Thoracic aorta (tissue), 2 donors: ENCODE results near the gene SYN1. TPM values are rescaled to one million over a fixed set of nuclear protein-coding genes. Genes with fewer than 3 reads are reported as not detected.

Experiments
- ATAC-seq: fragments of 150-250 bp; one replicate; pipeline ENCODE4 v1.8.0; 2017; ENCODE audit warnings: low read depth; ENCODE audit not compliant: insufficient number of reproducible peaks, low FRiP score
- DNase-seq: peaks from one replicate; pipeline ENCODE4 v3.0.0-alpha.2; 2020; ENCODE audit warnings: low spot score
- H3K27ac ChIP-seq, 2 donors: fragments of 200-600 bp; sonication (generic); 1 replicate in 1 of 2; 2 replicates in 1 of 2; pipeline ENCODE4 v1.5.1; 2016; ENCODE audit warnings: mild to moderate bottlenecking in 2 of 2, moderate library complexity in 2 of 2
- H3K27me3 ChIP-seq: fragments of 200-600 bp; sonication (generic); replicated peaks from 2 replicates; pipeline ENCODE4 v1.6.0; 2016; ENCODE audit warnings: mild to moderate bottlenecking; ENCODE audit not compliant: insufficient read depth
- H3K36me3 ChIP-seq: fragments of 200-600 bp; sonication (generic); one replicate; pipeline ENCODE4 v1.5.1; 2016
- H3K4me1 ChIP-seq, 2 donors: fragments of 200-600 bp; sonication (generic); 1 replicate in 1 of 2; 2 replicates in 1 of 2; pipeline versions ENCODE4 v1.5.1 to v1.6.0; 2016; ENCODE audit warnings: low read depth in 2 of 2, mild to moderate bottlenecking in 1 of 2; ENCODE audit not compliant: control insufficient read depth in 1 of 2
- H3K4me3 ChIP-seq: fragments of 200-600 bp; sonication (generic); 2 replicates; pipeline ENCODE4 v1.5.1; 2016; ENCODE audit warnings: mild to moderate bottlenecking
- H3K9me3 ChIP-seq: fragments of 200-600 bp; sonication (generic); 2 replicates; pipeline ENCODE4 v1.5.1; 2016
- CTCF ChIP-seq: fragments of 200-600 bp; sonication (generic); IDR thresholded peaks from one replicate; pipeline ENCODE4 v1.5.1; 2019; ENCODE audit warnings: antibody characterized with exemption
- total RNA-seq, 2 donors: library from RNA; depleted of rRNA; stranded (reverse); fragments of >200 nt; gene quantifications; one replicate each; pipeline versions ENCODE4 v1.1.0 to v1.2.3, GENCODE V29; 2016

Gene SYN1
- total RNA-seq, 2 donors from 2014 or later = 0.27 to 0.85 TPM

- H3K27me3 ChIP-seq = no peaks in the 10 kb centered on the region
- no peaks in the 10 kb centered on the region for H3K4me1 ChIP-seq
- no peak for DNase-seq
- no peak overlapping the region for H3K4me3 ChIP-seq
- ATAC-seq = no peak
- H3K36me3 ChIP-seq = no peaks in the 10 kb centered on the region
- no peaks in the 10 kb centered on the region for H3K9me3 ChIP-seq
- H3K27ac ChIP-seq = no peak overlapping the region
- TF ChIP-seq CTCF = no peak
These were observed 7.7 kb downstream of the SYN1 start for GRCh38 chrX:47611926-47612325.

- no peaks in the 10 kb centered on the region for H3K36me3 ChIP-seq
- no peak for TF ChIP-seq CTCF
- no peaks in the 10 kb centered on the region for H3K9me3 ChIP-seq
- H3K4me1 ChIP-seq = no peaks in the 10 kb centered on the region
- no peak overlapping the region for H3K4me3 ChIP-seq
- H3K27me3 ChIP-seq = no peaks in the 10 kb centered on the region
- no peak for DNase-seq
- no peak for ATAC-seq
- no peak overlapping the region for H3K27ac ChIP-seq
These were observed 8.2 kb downstream of the SYN1 start for GRCh38 chrX:47611489-47611888.

GRCh38 chrX:47610511-47610910, 9.1 kb downstream of the SYN1 start:
- H3K4me1 ChIP-seq = no peaks in the 10 kb centered on the region
- H3K27me3 ChIP-seq = no peaks in the 10 kb centered on the region
- no peak overlapping the region for H3K4me3 ChIP-seq
- no peak for TF ChIP-seq CTCF
- ATAC-seq (no peak), DNase-seq (no peak)
- H3K9me3 ChIP-seq = no peaks in the 10 kb centered on the region
- no peak overlapping the region for H3K27ac ChIP-seq
- no peaks in the 10 kb centered on the region for H3K36me3 ChIP-seq

- Histone ChIP-seq H3K4me1 (no peaks in the 10 kb centered on the region), H3K4me3 (no peak overlapping the region), H3K27ac (no peak overlapping the region), H3K9me3 (no peaks in the 10 kb centered on the region), H3K27me3 (no peaks in the 10 kb centered on the region), H3K36me3 (no peaks in the 10 kb centered on the region)
- TF ChIP-seq CTCF = no peak
- DNase-seq (no peak), ATAC-seq (no peak)
These were observed 11.4 kb downstream of the SYN1 start for GRCh38 chrX:47608130-47608810.

GRCh38 chrX:47607091-47607490, 12.6 kb downstream of the SYN1 start:
- H3K36me3 ChIP-seq = no peaks in the 10 kb centered on the region
- no peak overlapping the region for H3K4me3 ChIP-seq
- DNase-seq = no peak
- H3K27ac ChIP-seq = no peak overlapping the region
- no peaks in the 10 kb centered on the region for H3K27me3 ChIP-seq
- no peak for ATAC-seq
- no peak for TF ChIP-seq CTCF
- no peaks in the 10 kb centered on the region for H3K4me1 ChIP-seq
- no peaks in the 10 kb centered on the region for H3K9me3 ChIP-seq
